ENCODE results near the gene SEBOX. TPM values are rescaled to one million over a fixed set of nuclear protein-coding genes. Genes with fewer than 3 reads are reported as not detected.

SEBOX gene
- total and polyA plus RNA-seq, 2 of the 8 experiments (the other 6 are each of a cell fraction or from before 2014, with no cell fraction given): not detected

GRCh38 chr17:28365487-28365886 lies 488 bp upstream of the SEBOX start:
- no peak overlapping the region for H3K4ac ChIP-seq (replicated peaks; ENCODE audit: insufficient read length, low read depth, low read length)
- H3K23me2 ChIP-seq (ENCODE audit: low read depth, low read length): no peaks in the 10 kb centered on the region
- no peak overlapping the region for H3K23ac ChIP-seq (ENCODE audit: insufficient read length)
- DNase-seq (ENCODE audit: low read depth in 1 of 2, low spot score in 2 of 2) (no peak), FAIRE-seq (no peak)
- no peak overlapping the region for H3K56ac ChIP-seq (replicated peaks; ENCODE audit: insufficient read length, low read depth, low read length)
- no peak overlapping the region for H2BK12ac ChIP-seq (ENCODE audit: low read depth, low read length)
- H2AFZ ChIP-seq (ENCODE audit: low read length): no peak overlapping the region
- H2BK120ac ChIP-seq (replicated peaks; ENCODE audit: low read depth, low read length): no peak overlapping the region
- 92% methylated on average over 3 of the region's 3 CpGs; no CpG with 5 or more reads in 1 of the 2 experiments for WGBS, 2 experiments (ENCODE audit: extremely low coverage in 1 of 2, insufficient coverage in 1 of 2, insufficient read length in 1 of 2, insufficient replicate concordance in 2 of 2, low coverage in 1 of 2, low lambda C conversion rate in 2 of 2, missing lambda C conversion rate in 1 of 2)
- H3K4me1 ChIP-seq (replicated peaks in 1 of 4; ENCODE audit: control insufficient read depth in 3 of 4, insufficient read depth in 4 of 4, low read length in 3 of 4): peaks cover 0 to 6% (median 3%) of the 10 kb centered on the region in 4 experiments; a peak in 1 of 7 replicates
- no peak overlapping the region for H3K4me3 ChIP-seq (ENCODE audit: extremely low read depth in 1 of 4, insufficient read depth in 2 of 4, low read depth in 3 of 4, low read length in 4 of 4)
- no peak overlapping the region for H4K91ac ChIP-seq (replicated peaks; ENCODE audit: insufficient read length, low read length)
- no peaks in the 10 kb centered on the region for H4K20me1 ChIP-seq (replicated peaks in 1 of 2; ENCODE audit: control insufficient read depth in 1 of 2, insufficient read depth in 2 of 2, low read length in 2 of 2)
- no peak overlapping the region for H2BK5ac ChIP-seq (ENCODE audit: low read depth, low read length)
- POLR2A ChIA-PET (ENCODE audit: partially characterized antibody): interaction anchor here (1.0 to 12.7 kb wide), 4 partner anchors 7 to 30 kb away, joined by 3 to 103 read pairs (median 15); partner anchors contain the start of genes IFT20, POLDIP2 and TNFAIP1
- H3K27ac ChIP-seq (ENCODE audit: low read depth, low read length): no peak overlapping the region
- no peak overlapping the region for H3K4me2 ChIP-seq (ENCODE audit: insufficient read depth in 1 of 2, low read depth in 2 of 2, low read length in 2 of 2)
- no peak overlapping the region for H3K18ac ChIP-seq (ENCODE audit: extremely low read depth, low read length)
- no peak overlapping the region for H3K9ac ChIP-seq (replicated peaks in 1 of 4; ENCODE audit: extremely low read depth in 1 of 4, low read depth in 3 of 4, low read length in 3 of 4)
- no peaks in the 10 kb centered on the region for H3K27me3 ChIP-seq (replicated peaks in 1 of 4; ENCODE audit: control insufficient read depth in 3 of 4, extremely low read depth in 1 of 4, insufficient read depth in 3 of 4, low read length in 3 of 4)
- no peak overlapping the region for H4K5ac ChIP-seq (ENCODE audit: insufficient read length, low read depth, low read length)
- CTCF ChIA-PET (ENCODE audit: partially characterized antibody): interaction anchor here (0.6 to 2.0 kb wide), 3 partner anchors 10 to 30 kb away, joined by 3 to 6 read pairs (median 6); partner anchors contain the start of genes IFT20 and TNFAIP1
- no peak overlapping the region for H2AK5ac ChIP-seq (ENCODE audit: low read depth, low read length)
- no peaks in the 10 kb centered on the region for H3K79me2 ChIP-seq (ENCODE audit: control insufficient read depth in 1 of 2, insufficient read depth in 2 of 2, low read length in 2 of 2)
- peaks cover 4 to 15% (median 12%) of the 10 kb centered on the region in 4 experiments; a peak in 7 of 8 replicates for H3K36me3 ChIP-seq (ENCODE audit: control insufficient read depth in 2 of 4, insufficient read depth in 4 of 4, low read length in 3 of 4)
- no peak overlapping the region for H2BK15ac ChIP-seq (ENCODE audit: low read length)
- no peaks in the 10 kb centered on the region for H3K79me1 ChIP-seq (ENCODE audit: low read depth, low read length)
- H2BK20ac ChIP-seq (ENCODE audit: low read length): no peak overlapping the region
- no peak overlapping the region for H3K14ac ChIP-seq (ENCODE audit: insufficient read length)
- no peak overlapping the region for H4K8ac ChIP-seq (ENCODE audit: extremely low read depth, insufficient read depth, low read length)
- no peaks in the 10 kb centered on the region for H3K9me3 ChIP-seq (ENCODE audit: insufficient read depth in 2 of 2, low read depth in 1 of 2, low read length in 1 of 2)
- TF ChIP-seq KDM1A (IDR thresholded peaks at IDR 0.05; ENCODE audit: borderline replicate concordance, low read length): no peak
- no peak for TF ChIP-seq TAF7 (optimal IDR thresholded peaks at IDR 0.05; ENCODE audit: borderline replicate concordance, low read depth, low read length)
- no peak for TF ChIP-seq HDAC6 (IDR thresholded peaks at IDR 0.05; ENCODE audit: low read depth, low read length)
- TF ChIP-seq SIRT6 (IDR thresholded peaks at IDR 0.05; ENCODE audit: low read length): no peak
- TF ChIP-seq BCL11A (IDR thresholded peaks at IDR 0.05; ENCODE audit: low read depth in 2 of 2, low read length in 2 of 2): no peak
- TF ChIP-seq SIN3A (conservative IDR thresholded peaks at IDR 0.05 in 1 of 2, IDR thresholded peaks at IDR 0.05 in 1 of 2; ENCODE audit: low read depth in 1 of 2, low read length in 2 of 2): no peak
- TF ChIP-seq POLR2A (IDR thresholded peaks at IDR 0.05; ENCODE audit: control extremely low read depth in 1 of 2, low read depth in 2 of 2, low read length in 2 of 2): no peak
- no peak for TF ChIP-seq TBP (IDR thresholded peaks at IDR 0.05; ENCODE audit: low read depth, low read length)
- no peak for TF ChIP-seq MAFK (IDR thresholded peaks at IDR 0.05; ENCODE audit: low read depth, low read length)
- TF ChIP-seq BACH1 (IDR thresholded peaks at IDR 0.05; ENCODE audit: low read length): no peak
- no peak for TF ChIP-seq KDM4A (IDR thresholded peaks at IDR 0.05; ENCODE audit: low read depth, low read length, severe bottlenecking)
- no peak for TF ChIP-seq CTCF (IDR thresholded peaks at IDR 0.05; ENCODE audit: control extremely low read depth in 1 of 3, insufficient read depth in 1 of 3, low read depth in 1 of 3, low read length in 3 of 3)
